ENCODE results near the gene MYO1F. TPM values are rescaled to one million over a fixed set of nuclear protein-coding genes. Genes with fewer than 3 reads are reported as not detected.
A peak's percentile ranks its signal among the peaks of the same experiment; 100 is the strongest.
"Not testable (repeated sequence)": the region's sequence is repeated elsewhere in the genome, so short reads cannot be mapped to it uniquely, and the experiment has no call there.

Gene MYO1F
- total RNA-seq, 4 donors from 2014 or later: 2.2 to 6.3 (median 3.2) TPM

GRCh38 chr19:8575467-8575997 lies 1.7 kb downstream of the MYO1F start:
- intact Hi-C loops (cut with DNase I; ENCODE audit: low total_unique reads): no loop called here
- 19 to 38% methylated on average over 10 of the region's 10 CpGs for WGBS, 2 donors

GRCh38 chr19:8574619-8574922 lies 2.7 kb downstream of the MYO1F start:
- 92 to 95% methylated on average over 7 of the region's 7 CpGs for WGBS, 2 donors
- intact Hi-C loops (cut with DNase I; ENCODE audit: low total_unique reads): loop anchor here (5.0 kb wide), 1 partner anchor 157 kb away; no protein-coding TSS in a partner anchor

More at GRCh38 chr19:8575467-8575997, 1.7 kb downstream of the MYO1F start:
- H3K4me3 ChIP-seq (ENCODE audit: low read depth, poor library complexity, severe bottlenecking): no peak overlapping the region
- TF ChIP-seq CTCF (IDR thresholded peaks at IDR 0.05) (no peak), POLR2A (IDR thresholded peaks at IDR 0.05) (no peak)
- DNase-seq (ENCODE audit: low spot score in 2 of 2): no peak

GRCh38 chr19:8573316-8573715 lies 3.9 kb downstream of the MYO1F start:
- WGBS, 2 donors: 89 to 90% methylated on average over 7 of the region's 7 CpGs
- TF ChIP-seq CTCF (IDR thresholded peaks at IDR 0.05) (no peak), POLR2A (IDR thresholded peaks at IDR 0.05) (no peak)
- H3K4me3 ChIP-seq (ENCODE audit: low read depth, poor library complexity, severe bottlenecking): no peak overlapping the region
- intact Hi-C loops (cut with DNase I; ENCODE audit: low total_unique reads): loop anchor here (5.0 kb wide), 1 partner anchor 156 kb away; no protein-coding TSS in a partner anchor
- DNase-seq (ENCODE audit: low spot score in 2 of 2): no peak

More at GRCh38 chr19:8574619-8574922, 2.7 kb downstream of the MYO1F start:
- not testable (repeated sequence) for H3K4me3 ChIP-seq (ENCODE audit: low read depth, poor library complexity, severe bottlenecking); DNase-seq (ENCODE audit: low spot score in 2 of 2)

- WGBS, 2 donors: 25 to 29% methylated on average over 4 to 5 of the region's 5 CpGs
- H3K4me3 ChIP-seq (ENCODE audit: low read depth, poor library complexity, severe bottlenecking): no peak overlapping the region
These were observed 6.2 kb downstream of the MYO1F start for GRCh38 chr19:8571006-8571411.

GRCh38 chr19:8569066-8569771 lies 8.0 kb downstream of the MYO1F start:
- WGBS, 2 donors: 62 to 66% methylated on average over 5 of the region's 5 CpGs
- no peak for TF ChIP-seq CTCF (IDR thresholded peaks at IDR 0.05)
- TF ChIP-seq POLR2A (IDR thresholded peaks at IDR 0.05): no peak
- no peak overlapping the region for H3K4me3 ChIP-seq (ENCODE audit: low read depth, poor library complexity, severe bottlenecking)
- intact Hi-C loops (cut with DNase I; ENCODE audit: low total_unique reads): no loop called here
- DNase-seq (ENCODE audit: low spot score in 2 of 2): peak in 1 of 2 donors; percentile 56

More at GRCh38 chr19:8571006-8571411, 6.2 kb downstream of the MYO1F start:
- no peak for DNase-seq (ENCODE audit: low spot score in 2 of 2)
- no peak for TF ChIP-seq CTCF (IDR thresholded peaks at IDR 0.05)
- TF ChIP-seq POLR2A (IDR thresholded peaks at IDR 0.05): no peak
- intact Hi-C loops (cut with DNase I; ENCODE audit: low total_unique reads): loop anchor here (5.0 kb wide), 1 partner anchor 154 kb away; no protein-coding TSS in a partner anchor

- 88 to 90% methylated on average over 15 of the region's 15 CpGs for WGBS, 2 donors
- no peak for DNase-seq (ENCODE audit: low spot score in 2 of 2)
These were observed 9.6 kb downstream of the MYO1F start for GRCh38 chr19:8567522-8568172.

More at GRCh38 chr19:8567522-8568172, 9.6 kb downstream of the MYO1F start:
- intact Hi-C loops (cut with DNase I; ENCODE audit: low total_unique reads): no loop called here
- no peak overlapping the region for H3K4me3 ChIP-seq (ENCODE audit: low read depth, poor library complexity, severe bottlenecking)
- TF ChIP-seq POLR2A (IDR thresholded peaks at IDR 0.05): no peak
- no peak for TF ChIP-seq CTCF (IDR thresholded peaks at IDR 0.05)

All from lower leg skin (tissue), 4 donors.